OCI-LY3 (cell line): ENCODE measurements around the gene STARD13.
A peak's percentile ranks its signal among the peaks of the same experiment; 100 is the strongest.

ENCODE experiments used
- H2AFZ ChIP-seq: fragments of 200-600, 300-600 bp; shearing (Covaris generic); 2 replicates; pipeline ENCODE4 v1.6.0; 2014; ENCODE audit warnings: antibody characterized with exemption, low read depth, low read length
- H3K27ac ChIP-seq: fragments of 200-600, 300-600 bp; sonication (generic); 2 replicates; pipeline ENCODE4 v1.5.1; 2014; ENCODE audit warnings: mild to moderate bottlenecking, low read length, moderate library complexity, mixed read lengths
- H3K27me3 ChIP-seq: fragments of 200-600, 300-600 bp; sonication (generic); 2 replicates; pipeline ENCODE4 v1.6.1; 2014; ENCODE audit warnings: low read depth, low read length, mixed read lengths
- H3K36me3 ChIP-seq: fragments of 200-600, 300-600 bp; sonication (generic); replicated peaks from 2 replicates; pipeline ENCODE3; 2014; ENCODE audit warnings: low read depth, low read length, mixed read lengths
- H3K4me1 ChIP-seq: fragments of 300-600, 200-600 bp; sonication (generic); 2 replicates; pipeline ENCODE4 v1.6.1; 2014; ENCODE audit warnings: low read length, mixed read lengths
- H3K4me2 ChIP-seq: fragments of 200-600, 300-600 bp; sonication (generic); 2 replicates; pipeline ENCODE4 v1.6.1; 2014; ENCODE audit warnings: low read length, mixed read lengths
- H3K4me3 ChIP-seq: fragments of 300-600, 200-600 bp; sonication (generic); 2 replicates; pipeline ENCODE4 v1.5.1; 2014; ENCODE audit warnings: antibody characterized with exemption, mild to moderate bottlenecking, low read length, moderate library complexity
- H3K79me2 ChIP-seq: fragments of 300-600, 200-600 bp; shearing (Covaris generic); 2 replicates; pipeline ENCODE4 v1.6.1; 2014; ENCODE audit warnings: mild to moderate bottlenecking, low read length, mixed read lengths
- H3K9ac ChIP-seq: fragments of 300-600, 200-600 bp; shearing (Covaris generic); 2 replicates; pipeline ENCODE4 v1.6.0; 2014; ENCODE audit warnings: mild to moderate bottlenecking, low read length, moderate library complexity
- H3K9me3 ChIP-seq: fragments of 200-600, 300-600 bp; shearing (Covaris generic); 2 replicates; pipeline ENCODE4 v1.6.1; 2014; ENCODE audit warnings: low read length, mixed read lengths; ENCODE audit not compliant: insufficient read depth
- H4K20me1 ChIP-seq: fragments of 200-600, 300-600 bp; sonication (generic); 2 replicates; pipeline ENCODE4 v1.6.1; 2016; ENCODE audit warnings: low read length, mixed read lengths; ENCODE audit not compliant: insufficient read depth
- EZH2phosphoT487 ChIP-seq: fragments of 200-600 bp; shearing (Covaris generic); IDR thresholded peaks from 2 replicates; pipeline ENCODE4 v1.6.1; 2018; ENCODE audit warnings: antibody characterized with exemption, mixed run types, low read depth
- TF ChIP-seq, protein P1 (sequence below): fragments of 200-600, 300-600 bp; sonication (generic); IDR thresholded peaks from 2 replicates; pipeline ENCODE4 v1.5.1; 2014; ENCODE audit warnings: antibody characterized with exemption, low read length, low read depth

STARD13 gene

DNA sequence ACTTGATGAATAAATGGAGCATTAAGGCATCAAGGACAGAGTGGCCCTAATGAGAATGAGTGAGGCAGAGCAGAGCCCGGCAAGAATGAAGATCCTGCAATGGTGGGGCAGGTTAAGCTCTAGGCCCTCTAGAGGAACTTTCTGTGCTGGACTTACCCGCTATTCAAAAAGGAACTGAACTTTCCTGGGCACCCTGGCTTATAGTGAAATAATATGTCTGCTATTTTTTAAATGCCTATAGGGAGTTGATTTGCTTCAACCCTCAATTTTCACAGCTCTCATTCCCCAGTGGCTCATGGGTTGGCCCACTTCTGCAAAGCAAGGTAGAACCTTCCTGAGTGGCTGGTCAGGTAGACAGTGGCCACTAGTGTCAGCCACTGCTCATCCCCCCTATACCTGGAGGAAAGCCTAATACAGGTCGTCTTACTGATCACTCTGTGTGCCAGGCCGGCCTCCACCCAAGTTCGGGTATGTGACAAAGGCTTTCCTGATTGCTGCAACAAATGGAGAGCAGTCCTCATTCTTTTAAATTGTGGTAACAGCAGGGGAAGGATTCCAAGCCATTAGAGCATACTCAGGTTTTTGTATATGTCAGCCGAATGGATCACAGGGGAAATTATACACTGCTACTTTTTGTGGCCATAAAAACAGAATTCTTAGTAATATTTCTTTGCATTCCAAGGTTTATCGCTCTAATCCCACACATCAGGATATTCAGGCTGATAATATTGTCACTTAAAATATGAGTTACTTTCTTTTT lies 166.4 kb downstream of the STARD13 start:
- no peak overlapping the region for H3K27ac ChIP-seq

DNA sequence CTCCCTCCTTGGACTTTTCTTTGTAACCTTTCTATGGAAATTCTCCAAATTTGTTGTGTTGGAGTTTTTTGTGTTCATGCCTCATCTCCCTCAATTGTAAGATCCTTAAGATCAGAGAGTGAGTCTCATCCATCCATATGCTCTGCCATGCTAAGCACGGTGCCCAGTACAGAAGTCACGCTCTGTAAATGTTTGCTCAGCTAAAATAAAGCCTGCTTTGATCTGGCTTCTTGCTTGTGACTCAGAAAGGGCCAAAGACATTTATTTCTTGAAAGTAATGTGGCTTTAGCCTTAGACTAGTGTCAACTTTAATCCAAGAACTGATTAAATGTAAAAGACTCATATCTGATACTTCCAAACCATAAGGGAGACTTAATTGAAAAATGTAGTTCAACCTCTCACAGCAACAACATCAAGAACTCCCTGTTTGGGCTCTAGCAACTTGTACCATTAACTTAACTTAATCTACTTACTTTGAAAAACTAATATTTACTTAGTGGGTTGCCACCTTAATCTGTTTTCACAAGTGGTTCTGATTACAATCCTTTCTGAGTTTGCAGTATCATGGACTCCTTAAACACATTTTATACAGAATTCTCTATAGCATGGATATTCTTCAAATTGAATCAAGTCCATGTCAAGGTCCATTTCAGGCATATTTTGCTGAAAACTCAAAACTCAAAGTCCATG lies 169.1 kb downstream of the STARD13 start:
- Histone ChIP-seq H3K9ac (no peak overlapping the region), H3K79me2 (no peaks in the 10 kb centered on the region), H3K9me3 (no peaks in the 10 kb centered on the region), H2AFZ (no peak overlapping the region), H3K36me3 (no peaks in the 10 kb centered on the region), H4K20me1 (no peaks in the 10 kb centered on the region), H3K27ac (no peak overlapping the region), H3K4me3 (no peak overlapping the region), H3K4me1 (peaks cover 5% of the 10 kb centered on the region), H3K4me2 (no peak overlapping the region), H3K27me3 (no peaks in the 10 kb centered on the region)
- no peak for TF ChIP-seq EZH2phosphoT487
- TF ChIP-seq, protein P1, sequence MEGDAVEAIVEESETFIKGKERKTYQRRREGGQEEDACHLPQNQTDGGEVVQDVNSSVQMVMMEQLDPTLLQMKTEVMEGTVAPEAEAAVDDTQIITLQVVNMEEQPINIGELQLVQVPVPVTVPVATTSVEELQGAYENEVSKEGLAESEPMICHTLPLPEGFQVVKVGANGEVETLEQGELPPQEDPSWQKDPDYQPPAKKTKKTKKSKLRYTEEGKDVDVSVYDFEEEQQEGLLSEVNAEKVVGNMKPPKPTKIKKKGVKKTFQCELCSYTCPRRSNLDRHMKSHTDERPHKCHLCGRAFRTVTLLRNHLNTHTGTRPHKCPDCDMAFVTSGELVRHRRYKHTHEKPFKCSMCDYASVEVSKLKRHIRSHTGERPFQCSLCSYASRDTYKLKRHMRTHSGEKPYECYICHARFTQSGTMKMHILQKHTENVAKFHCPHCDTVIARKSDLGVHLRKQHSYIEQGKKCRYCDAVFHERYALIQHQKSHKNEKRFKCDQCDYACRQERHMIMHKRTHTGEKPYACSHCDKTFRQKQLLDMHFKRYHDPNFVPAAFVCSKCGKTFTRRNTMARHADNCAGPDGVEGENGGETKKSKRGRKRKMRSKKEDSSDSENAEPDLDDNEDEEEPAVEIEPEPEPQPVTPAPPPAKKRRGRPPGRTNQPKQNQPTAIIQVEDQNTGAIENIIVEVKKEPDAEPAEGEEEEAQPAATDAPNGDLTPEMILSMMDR, result no peak

More for the DNA sequence above, 166.4 kb downstream of the STARD13 start:
- Histone ChIP-seq H3K4me3 (no peak overlapping the region), H3K36me3 (no peaks in the 10 kb centered on the region), H3K4me2 (no peak overlapping the region), H3K9me3 (no peaks in the 10 kb centered on the region), H2AFZ (no peak overlapping the region), H3K9ac (no peak overlapping the region), H4K20me1 (no peaks in the 10 kb centered on the region), H3K79me2 (no peaks in the 10 kb centered on the region), H3K4me1 (peaks cover 9% of the 10 kb centered on the region), H3K27me3 (no peaks in the 10 kb centered on the region)
- TF ChIP-seq EZH2phosphoT487, result no peak
- TF ChIP-seq, protein P1, result peak; percentile 7; the same call in 1 of the 2 replicates

DNA sequence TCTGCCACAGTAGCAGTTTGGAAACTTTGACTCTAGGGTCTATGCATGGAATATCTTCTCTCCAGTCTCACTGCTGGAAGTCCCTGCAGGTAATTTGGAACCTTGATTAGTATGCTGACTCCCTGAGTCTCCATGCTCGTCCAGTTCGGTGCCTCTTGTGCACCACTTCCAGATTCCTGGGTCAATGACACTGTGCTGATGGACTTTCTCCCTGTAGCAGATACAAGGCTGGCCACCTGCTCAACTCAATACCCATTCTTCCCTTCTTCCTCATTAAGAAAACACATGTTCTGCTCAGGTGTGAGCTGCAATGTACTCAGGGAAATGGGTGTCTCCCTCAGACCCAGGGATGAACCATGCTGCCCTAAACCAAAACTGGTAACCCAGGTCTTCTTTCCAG lies 170.3 kb downstream of the STARD13 start:
- Histone ChIP-seq H3K4me1 (peaks cover 17% of the 10 kb centered on the region), H2AFZ (no peak overlapping the region), H3K27ac (no peak overlapping the region), H3K4me2 (no peak overlapping the region), H4K20me1 (no peaks in the 10 kb centered on the region), H3K9ac (no peak overlapping the region), H3K27me3 (no peaks in the 10 kb centered on the region), H3K9me3 (no peaks in the 10 kb centered on the region), H3K4me3 (no peak overlapping the region), H3K36me3 (no peaks in the 10 kb centered on the region), H3K79me2 (no peaks in the 10 kb centered on the region)
- no peak for TF ChIP-seq EZH2phosphoT487
- TF ChIP-seq, protein P1, result no peak

DNA sequence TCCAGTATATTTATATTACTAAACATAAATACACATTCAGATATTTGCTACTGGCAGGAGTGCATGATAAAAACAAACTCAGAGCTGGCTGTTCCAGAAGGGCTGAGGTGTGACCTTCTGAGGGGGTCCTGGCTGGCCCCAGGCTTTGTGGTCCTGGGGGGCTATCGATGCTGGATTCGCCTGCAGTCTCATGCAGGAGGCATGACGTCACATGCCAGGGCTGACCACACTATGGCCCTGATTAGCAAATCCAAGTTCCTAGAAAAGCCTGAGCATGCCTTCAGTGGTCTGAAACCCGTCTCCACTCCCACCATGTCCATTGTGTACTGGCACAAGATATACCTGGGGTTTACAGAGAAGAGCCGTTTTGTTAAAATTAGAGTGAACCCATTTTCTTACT lies 171.4 kb downstream of the STARD13 start:
- no peak overlapping the region for H3K27ac ChIP-seq
- H3K36me3 ChIP-seq, result no peaks in the 10 kb centered on the region
- H2AFZ ChIP-seq, result no peak overlapping the region
- H3K4me2 ChIP-seq, result no peak overlapping the region
- no peaks in the 10 kb centered on the region for H3K9me3 ChIP-seq
- TF ChIP-seq, protein P1, result no peak
- no peak for TF ChIP-seq EZH2phosphoT487
- peaks cover 28% of the 10 kb centered on the region for H3K4me1 ChIP-seq
- no peaks in the 10 kb centered on the region for H3K79me2 ChIP-seq
- no peaks in the 10 kb centered on the region for H4K20me1 ChIP-seq
- no peak overlapping the region for H3K9ac ChIP-seq
- H3K4me3 ChIP-seq, result no peak overlapping the region
- H3K27me3 ChIP-seq, result no peaks in the 10 kb centered on the region
